Measurements from ENCODE around the gene MRPL49.

GRCh38 chr11:65118097-65118837, 3.9 kb upstream of the MRPL49 start:
- TF ChIP-seq, protein P1, sequence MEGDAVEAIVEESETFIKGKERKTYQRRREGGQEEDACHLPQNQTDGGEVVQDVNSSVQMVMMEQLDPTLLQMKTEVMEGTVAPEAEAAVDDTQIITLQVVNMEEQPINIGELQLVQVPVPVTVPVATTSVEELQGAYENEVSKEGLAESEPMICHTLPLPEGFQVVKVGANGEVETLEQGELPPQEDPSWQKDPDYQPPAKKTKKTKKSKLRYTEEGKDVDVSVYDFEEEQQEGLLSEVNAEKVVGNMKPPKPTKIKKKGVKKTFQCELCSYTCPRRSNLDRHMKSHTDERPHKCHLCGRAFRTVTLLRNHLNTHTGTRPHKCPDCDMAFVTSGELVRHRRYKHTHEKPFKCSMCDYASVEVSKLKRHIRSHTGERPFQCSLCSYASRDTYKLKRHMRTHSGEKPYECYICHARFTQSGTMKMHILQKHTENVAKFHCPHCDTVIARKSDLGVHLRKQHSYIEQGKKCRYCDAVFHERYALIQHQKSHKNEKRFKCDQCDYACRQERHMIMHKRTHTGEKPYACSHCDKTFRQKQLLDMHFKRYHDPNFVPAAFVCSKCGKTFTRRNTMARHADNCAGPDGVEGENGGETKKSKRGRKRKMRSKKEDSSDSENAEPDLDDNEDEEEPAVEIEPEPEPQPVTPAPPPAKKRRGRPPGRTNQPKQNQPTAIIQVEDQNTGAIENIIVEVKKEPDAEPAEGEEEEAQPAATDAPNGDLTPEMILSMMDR (conservative IDR thresholded peaks at IDR 0.05; ENCODE audit: low read depth, low read length): no peak
- TF ChIP-seq EZH2 (IDR thresholded peaks at IDR 0.05; ENCODE audit: borderline replicate concordance, low read depth, low read length, poor library complexity, severe bottlenecking): no peak

Data from A673 (cell line).